Activated T-cell treated with anti-CD3 and anti-CD28 coated beads, Interleukin-2, amount 50 U/mL, for 72 hours (primary cell): ENCODE results near the gene WFDC2. TPM values are rescaled to one million over a fixed set of nuclear protein-coding genes. Genes with fewer than 3 reads are reported as not detected.
"Not testable (repeated sequence)": the region's sequence is repeated elsewhere in the genome, so short reads cannot be mapped to it uniquely, and the experiment has no call there.

Experiments
- ATAC-seq, 2 donors: fragments of 150-1000 bp; cut with Tn5 transposase; replicated peaks in 1 of 2; 2 replicates each; pipeline ENCODE4 v1.10.0; 2021; ENCODE audit warnings: moderate library complexity in 2 of 2, mild to moderate bottlenecking in 1 of 2
- DNase-seq, 2 donors: peaks; one replicate each; pipeline ENCODE4 v3.0.0; 2021 to 2022; ENCODE audit warnings: mixed read lengths in 1 of 2
- H3K27ac Mint-ChIP-seq: one replicate; pipeline ENCODE4 v1.8.0; 2022; ENCODE audit warnings: mild to moderate bottlenecking, moderate library complexity, mixed read lengths
- H3K27me3 Mint-ChIP-seq: one replicate; pipeline ENCODE4 v1.8.0; 2022; ENCODE audit warnings: low read depth, mixed read lengths
- H3K36me3 Mint-ChIP-seq, 2 donors: one replicate each; pipeline ENCODE4 v1.8.0; 2022; ENCODE audit warnings: mixed read lengths in 2 of 2, mild to moderate bottlenecking in 1 of 2; ENCODE audit not compliant: insufficient read depth in 2 of 2
- H3K4me1 Mint-ChIP-seq: one replicate; pipeline ENCODE4 v1.8.0; 2022; ENCODE audit warnings: low read depth, mixed read lengths
- H3K4me3 Mint-ChIP-seq, 2 donors: one replicate each; pipeline ENCODE4 v1.8.0; 2022; ENCODE audit warnings: mild to moderate bottlenecking in 2 of 2, mixed read lengths in 2 of 2, moderate library complexity in 2 of 2
- H3K9me3 Mint-ChIP-seq, 2 donors: one replicate each; pipeline ENCODE4 v1.8.0; 2022; ENCODE audit warnings: mixed read lengths in 2 of 2
- total RNA-seq, 2 donors: library from RNA; stranded (reverse); gene quantifications; one replicate each; pipeline ENCODE4 v1.2.3, GENCODE V29; 2022

The WFDC2 gene
- total RNA-seq, 2 donors from 2014 or later: 1.2 to 1.8 TPM

DNA sequence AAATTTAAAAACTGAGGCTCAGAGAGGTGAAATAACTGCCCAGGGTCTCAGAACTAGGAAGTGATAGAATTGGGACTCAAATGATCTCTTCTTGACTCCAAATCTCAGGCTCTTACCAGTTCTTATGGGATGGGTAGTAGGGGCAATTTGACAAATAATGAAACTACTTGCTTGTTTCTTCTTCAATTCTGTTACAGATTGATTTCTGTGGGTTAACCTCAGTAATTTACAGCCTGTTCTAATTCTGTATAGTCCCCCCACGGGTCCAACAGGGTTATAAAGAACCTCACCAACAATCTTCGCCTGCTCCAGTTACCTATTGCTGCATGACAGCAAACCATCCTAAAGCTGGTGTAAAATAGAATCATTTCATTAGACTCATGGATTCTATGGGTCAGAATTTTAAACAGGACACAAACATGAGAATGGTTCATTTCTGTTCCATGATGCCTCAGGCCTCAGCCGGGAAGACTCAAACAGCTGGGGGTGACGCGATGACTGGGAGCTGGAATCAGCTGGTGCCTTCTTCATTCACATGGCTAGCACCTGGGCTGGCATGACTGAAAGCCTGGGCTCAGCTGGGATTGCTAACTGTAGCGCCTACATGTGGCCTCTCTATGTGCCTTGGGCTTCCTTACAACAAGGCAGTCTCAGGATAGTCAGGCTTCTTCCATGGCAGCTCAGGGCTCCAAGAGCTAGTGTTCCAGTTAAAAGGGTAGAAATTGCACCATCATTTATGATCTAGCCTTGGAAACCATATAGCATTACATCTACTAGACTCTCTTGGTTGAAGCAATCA is 6.6 kb upstream of the WFDC2 start:
- H3K4me3 Mint-ChIP-seq: no peak overlapping the region
- no peak for DNase-seq
- no peak for ATAC-seq
- H3K27me3 Mint-ChIP-seq: no peaks in the 10 kb centered on the region
- no peaks in the 10 kb centered on the region for H3K4me1 Mint-ChIP-seq
- H3K36me3 Mint-ChIP-seq: no peaks in the 10 kb centered on the region
- H3K9me3 Mint-ChIP-seq: no peaks in the 10 kb centered on the region
- H3K27ac Mint-ChIP-seq: no peak overlapping the region

DNA sequence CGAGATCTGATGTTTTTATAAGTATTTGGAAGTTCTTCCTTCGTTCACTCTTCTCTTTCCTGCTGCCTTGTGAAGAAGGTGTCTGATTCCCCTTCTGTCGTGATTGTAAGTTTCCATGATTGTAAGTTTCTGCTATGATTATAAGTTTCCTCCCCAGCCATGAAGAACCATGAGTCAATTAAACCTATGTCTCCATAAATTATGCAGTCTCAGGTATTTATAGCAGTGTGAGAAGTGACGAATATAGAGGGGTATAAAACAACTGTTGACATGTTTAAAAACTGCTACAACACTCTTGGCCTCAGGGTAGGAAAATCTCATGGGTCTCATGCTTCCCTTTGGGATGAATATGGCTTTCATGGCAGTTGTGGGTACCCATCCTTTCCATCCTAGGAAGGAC is 5.8 kb upstream of the WFDC2 start:
- no peak overlapping the region for H3K4me3 Mint-ChIP-seq

GRCh38 chr20:45465491-45466266 is 3.9 kb upstream of the WFDC2 start:
- Mint-ChIP-seq H3K4me1 (no peaks in the 10 kb centered on the region), H3K27me3 (peaks cover 6% of the 10 kb centered on the region), H3K9me3 (no peaks in the 10 kb centered on the region), H3K36me3 (no peaks in the 10 kb centered on the region), H3K4me3 (no peak overlapping the region), H3K27ac (no peak overlapping the region)
- ATAC-seq (no peak), DNase-seq (no peak)

More for the DNA sequence above, 5.8 kb upstream of the WFDC2 start:
- H3K36me3 Mint-ChIP-seq: no peaks in the 10 kb centered on the region
- DNase-seq (no peak), ATAC-seq (peak in 1 of 2 donors; percentile 39)
- H3K9me3 Mint-ChIP-seq: no peaks in the 10 kb centered on the region
- H3K27ac Mint-ChIP-seq: no peak overlapping the region
- peaks cover 4% of the 10 kb centered on the region for H3K27me3 Mint-ChIP-seq
- no peaks in the 10 kb centered on the region for H3K4me1 Mint-ChIP-seq

GRCh38 chr20:45467172-45467571 is 2.4 kb upstream of the WFDC2 start:
- no peak overlapping the region for H3K4me3 Mint-ChIP-seq
- no peak for ATAC-seq

DNA sequence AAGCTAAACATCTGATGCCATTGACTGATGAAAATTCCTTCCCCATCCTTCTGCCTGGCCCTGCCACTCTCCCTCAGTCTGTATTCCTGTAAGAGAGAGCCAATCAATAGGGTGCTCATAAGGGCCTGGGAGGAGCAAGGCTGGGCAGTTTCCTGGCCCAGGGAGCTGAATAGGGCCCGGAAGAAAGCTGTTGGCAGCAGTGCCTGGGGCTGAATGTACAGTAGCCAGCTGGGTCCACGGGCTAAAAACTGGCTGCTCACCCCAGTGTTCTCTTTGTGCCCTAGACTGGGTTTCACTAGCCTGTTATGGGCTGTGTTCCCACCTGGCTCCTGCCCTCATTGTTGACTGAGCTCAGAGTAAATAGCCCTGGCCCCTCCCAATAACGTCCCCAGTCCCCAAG is 1.7 kb upstream of the WFDC2 start:
- ATAC-seq (no peak), DNase-seq (no peak)
- Mint-ChIP-seq H3K4me3 (no peak overlapping the region), H3K27ac (no peak overlapping the region), H3K36me3 (no peaks in the 10 kb centered on the region), H3K27me3 (peaks cover 16% of the 10 kb centered on the region), H3K9me3 (no peaks in the 10 kb centered on the region), H3K4me1 (no peaks in the 10 kb centered on the region)

More at GRCh38 chr20:45467172-45467571, 2.4 kb upstream of the WFDC2 start:
- H3K27me3 Mint-ChIP-seq: peaks cover 16% of the 10 kb centered on the region
- no peaks in the 10 kb centered on the region for H3K9me3 Mint-ChIP-seq
- no peak for DNase-seq
- H3K36me3 Mint-ChIP-seq: no peaks in the 10 kb centered on the region
- H3K4me1 Mint-ChIP-seq: no peaks in the 10 kb centered on the region
- no peak overlapping the region for H3K27ac Mint-ChIP-seq

DNA sequence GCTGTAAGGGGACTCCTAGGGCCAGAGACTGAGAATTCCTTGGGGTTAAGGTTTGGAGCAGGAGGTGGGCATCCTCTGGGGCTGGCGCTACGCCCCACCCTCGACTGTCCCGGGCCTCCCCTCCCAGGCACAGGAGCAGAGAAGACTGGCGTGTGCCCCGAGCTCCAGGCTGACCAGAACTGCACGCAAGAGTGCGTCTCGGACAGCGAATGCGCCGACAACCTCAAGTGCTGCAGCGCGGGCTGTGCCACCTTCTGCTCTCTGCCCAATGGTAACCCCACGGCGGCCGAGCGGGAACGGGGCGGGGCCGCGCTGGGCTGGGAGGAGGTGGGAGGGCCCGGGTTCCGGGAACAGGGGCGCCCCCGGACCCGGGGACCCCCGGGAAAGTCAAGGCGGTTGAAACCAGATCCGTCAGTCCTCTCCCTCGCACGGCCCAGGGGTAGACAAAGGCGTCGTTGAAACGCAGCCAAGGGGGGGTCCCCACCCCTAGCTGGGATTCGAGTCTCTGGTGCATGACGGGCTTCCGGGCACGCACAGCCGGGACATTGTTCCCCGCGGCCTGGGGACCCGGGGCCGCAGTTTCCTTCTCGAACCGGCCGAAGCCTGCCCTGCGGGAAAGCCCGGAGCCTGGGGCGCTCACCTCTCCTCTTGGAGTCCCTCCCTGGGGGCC is 844 bp downstream of the WFDC2 start:
- peak; percentile 84 to 85 for ATAC-seq
- no peaks in the 10 kb centered on the region for H3K9me3 Mint-ChIP-seq
- no peaks in the 10 kb centered on the region for H3K36me3 Mint-ChIP-seq
- peaks cover 16% of the 10 kb centered on the region for H3K27me3 Mint-ChIP-seq
- peak; percentile 47 to 53 for DNase-seq
- H3K4me3 Mint-ChIP-seq: peak overlapping the region; percentile 68 to 73
- H3K4me1 Mint-ChIP-seq: no peaks in the 10 kb centered on the region
- no peak overlapping the region for H3K27ac Mint-ChIP-seq

- peak overlapping the region; percentile 68 to 73 for H3K4me3 Mint-ChIP-seq
- H3K9me3 Mint-ChIP-seq: no peaks in the 10 kb centered on the region
Measured at GRCh38 chr20:45470937-45471336, 1.4 kb downstream of the WFDC2 start.

DNA sequence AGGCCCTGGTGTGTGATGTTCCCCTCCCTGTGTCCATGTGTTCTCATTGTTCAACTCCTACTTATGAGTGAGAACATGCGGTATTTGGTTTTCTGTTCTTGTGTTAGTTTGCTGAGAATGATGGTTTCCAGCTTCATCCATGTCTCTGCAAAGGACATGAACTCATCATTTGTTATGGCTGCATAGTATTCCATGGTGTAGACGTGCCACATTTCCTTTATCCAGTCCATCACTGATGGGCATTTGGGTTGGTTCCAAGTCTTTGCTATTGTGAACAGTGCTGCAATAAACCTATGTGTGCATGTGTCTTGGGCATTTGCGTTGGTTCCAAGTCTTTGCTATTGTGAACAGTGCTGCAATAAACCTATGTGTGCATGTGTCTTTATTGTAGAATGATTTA is 2.7 kb downstream of the WFDC2 start:
- peaks cover 16% of the 10 kb centered on the region for H3K27me3 Mint-ChIP-seq
- H3K27ac Mint-ChIP-seq, H3K36me3 Mint-ChIP-seq, H3K9me3 Mint-ChIP-seq, ATAC-seq, H3K4me1 Mint-ChIP-seq, H3K4me3 Mint-ChIP-seq, DNase-seq: not testable (repeated sequence)

More at GRCh38 chr20:45470937-45471336, 1.4 kb downstream of the WFDC2 start:
- peak in 1 of 2 donors; percentile 8 for DNase-seq
- Mint-ChIP-seq H3K27me3 (peaks cover 16% of the 10 kb centered on the region), H3K36me3 (no peaks in the 10 kb centered on the region), H3K4me1 (no peaks in the 10 kb centered on the region), H3K27ac (no peak overlapping the region)
- ATAC-seq: peak; percentile 22 to 32

DNA sequence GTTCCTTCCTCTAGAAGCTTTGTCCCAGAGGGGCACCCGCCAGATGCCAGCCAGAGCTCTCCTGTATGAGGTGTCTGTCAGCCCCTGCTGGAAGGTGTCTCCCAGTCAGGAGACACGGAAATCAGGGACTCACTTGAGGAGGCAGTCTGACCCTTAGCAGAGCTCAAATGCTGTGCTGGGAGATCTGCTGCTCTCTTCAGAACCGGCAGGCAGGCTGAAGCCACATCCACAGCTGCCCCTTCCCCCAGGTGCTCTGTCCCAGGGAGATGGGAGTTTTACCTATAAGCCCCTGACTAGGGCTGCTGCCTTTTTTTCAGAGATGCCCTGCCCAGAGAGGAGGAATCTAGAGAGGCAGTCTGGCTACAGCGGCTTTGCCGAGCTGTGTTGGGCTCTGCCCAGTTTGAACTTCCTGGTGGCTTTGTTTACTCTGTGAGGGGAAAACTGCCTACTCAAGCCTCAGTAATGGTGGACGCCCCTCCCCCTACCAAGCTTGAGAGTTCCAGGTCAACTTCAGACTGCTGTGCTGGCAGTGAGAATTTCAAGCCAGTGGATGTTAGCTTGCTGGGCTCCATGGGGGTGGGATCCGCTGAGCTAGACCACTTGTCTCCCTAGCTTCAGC is 8.1 kb downstream of the WFDC2 start:
- H3K4me1 Mint-ChIP-seq, ATAC-seq, H3K36me3 Mint-ChIP-seq, H3K9me3 Mint-ChIP-seq, H3K27ac Mint-ChIP-seq, H3K4me3 Mint-ChIP-seq, DNase-seq: not testable (repeated sequence)
- peaks cover 19% of the 10 kb centered on the region for H3K27me3 Mint-ChIP-seq

GRCh38 chr20:45479822-45480221 is 10.3 kb downstream of the WFDC2 start:
- H3K27ac Mint-ChIP-seq: no peak overlapping the region
- no peak for DNase-seq
- H3K27me3 Mint-ChIP-seq: peaks cover 30% of the 10 kb centered on the region
- H3K36me3 Mint-ChIP-seq: peaks cover 0 to 3% of the 10 kb centered on the region in 2 donors
- ATAC-seq: no peak
- no peaks in the 10 kb centered on the region for H3K4me1 Mint-ChIP-seq
- H3K9me3 Mint-ChIP-seq: no peaks in the 10 kb centered on the region
- no peak overlapping the region for H3K4me3 Mint-ChIP-seq

GRCh38 chr20:45484676-45485075 is 15.1 kb downstream of the WFDC2 start:
- H3K27me3 Mint-ChIP-seq: peaks cover 51% of the 10 kb centered on the region
- no peak overlapping the region for H3K27ac Mint-ChIP-seq
- no peaks in the 10 kb centered on the region for H3K36me3 Mint-ChIP-seq
- no peak for ATAC-seq
- H3K4me3 Mint-ChIP-seq: no peak overlapping the region
- no peak for DNase-seq
- H3K4me1 Mint-ChIP-seq: no peaks in the 10 kb centered on the region
- H3K9me3 Mint-ChIP-seq: no peaks in the 10 kb centered on the region

- no peaks in the 10 kb centered on the region for H3K36me3 Mint-ChIP-seq
- H3K27me3 Mint-ChIP-seq: peaks cover 53% of the 10 kb centered on the region
- no peak overlapping the region for H3K27ac Mint-ChIP-seq
- H3K9me3 Mint-ChIP-seq: no peaks in the 10 kb centered on the region
- no peak overlapping the region for H3K4me3 Mint-ChIP-seq
- DNase-seq: no peak
- H3K4me1 Mint-ChIP-seq: no peaks in the 10 kb centered on the region
- ATAC-seq: no peak
Measured at GRCh38 chr20:45485388-45485787, 15.8 kb downstream of the WFDC2 start.

DNA sequence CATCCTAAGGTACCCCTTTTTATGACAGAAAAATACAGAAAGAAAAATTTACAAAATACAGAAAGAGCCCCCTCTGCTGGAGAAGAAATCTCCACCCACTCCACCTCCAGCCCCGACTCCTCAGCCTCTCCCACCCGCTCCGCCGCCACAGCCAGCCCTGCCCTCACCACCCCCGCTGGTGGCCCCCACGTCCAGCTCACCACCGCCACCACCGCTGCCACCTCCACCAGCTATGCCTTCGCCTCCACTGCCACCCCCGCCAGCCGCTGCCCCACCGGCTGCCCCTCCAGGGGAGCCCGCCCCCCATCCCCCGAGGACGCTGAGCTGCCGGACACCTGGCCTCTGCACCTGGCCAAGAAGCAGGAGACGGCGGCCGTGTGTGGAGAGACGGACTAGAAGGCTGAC is 17.7 kb downstream of the WFDC2 start:
- H3K4me1 Mint-ChIP-seq: no peaks in the 10 kb centered on the region

More for the DNA sequence above, 17.7 kb downstream of the WFDC2 start:
- no peaks in the 10 kb centered on the region for H3K36me3 Mint-ChIP-seq
- no peak for ATAC-seq
- H3K27me3 Mint-ChIP-seq: peaks cover 58% of the 10 kb centered on the region
- H3K27ac Mint-ChIP-seq: no peak overlapping the region
- peak in 1 of 2 donors; percentile 8 for DNase-seq
- no peak overlapping the region for H3K4me3 Mint-ChIP-seq
- H3K9me3 Mint-ChIP-seq: no peaks in the 10 kb centered on the region
